H1 (cell line): ENCODE data around the gene INPP4B. TPM values are rescaled to one million over a fixed set of nuclear protein-coding genes. Genes with fewer than 3 reads are reported as not detected.

Experiments used
- CTCF ChIA-PET: fragments of 300-600 bp; sonication (Branson Sonifier 250); formaldehyde crosslinking; loops from one replicate; lab custom pipeline; 2021; ENCODE audit not compliant: partially characterized antibody; lab: Charles Lee
- POLR2A ChIA-PET: fragments of 300-600 bp; sonication (Branson Sonifier 250); formaldehyde crosslinking; loops from one replicate; lab custom pipeline; 2021; ENCODE audit warnings: inconsistent platforms; ENCODE audit not compliant: partially characterized antibody; lab: Charles Lee
- DNase-seq, 2 experiments: peaks; one replicate each; pipeline versions ENCODE4 v3.0.0 to v3.0.0-alpha.2; 2010 to 2022; ENCODE audit warnings: low spot score in 2 of 2, low read depth in 1 of 2, mixed read lengths in 1 of 2
- FAIRE-seq: peaks from 2 replicates; lab custom pipeline; 2011; peaks lifted over from hg19 to GRCh38; lab: Jason Lieb, UNC
- H2AFZ ChIP-seq: 2 replicates; pipeline ENCODE4 v1.8.1; 2012; ENCODE audit warnings: low read length, inconsistent platforms
- H2AK5ac ChIP-seq: 2 replicates; pipeline ENCODE4 v1.6.1; 2013; ENCODE audit warnings: low read depth, low read length
- H2BK120ac ChIP-seq: replicated peaks from 2 replicates; pipeline ENCODE3; 2013; ENCODE audit warnings: low read depth, low read length, inconsistent platforms
- H2BK12ac ChIP-seq: 2 replicates; pipeline ENCODE4 v1.6.1; 2013; ENCODE audit warnings: low read depth, low read length
- H2BK15ac ChIP-seq: 2 replicates; pipeline ENCODE4 v1.6.1; 2013; ENCODE audit warnings: low read length
- H2BK20ac ChIP-seq: 2 replicates; pipeline ENCODE4 v1.6.1; 2013; ENCODE audit warnings: low read length
- H2BK5ac ChIP-seq: 2 replicates; pipeline ENCODE4 v1.6.1; 2013; ENCODE audit warnings: low read depth, low read length
- H3K14ac ChIP-seq: 2 replicates; pipeline ENCODE4 v1.6.1; 2013; ENCODE audit warnings: inconsistent platforms; ENCODE audit not compliant: insufficient read length
- H3K18ac ChIP-seq: 2 replicates; pipeline ENCODE4 v1.6.1; 2013; ENCODE audit warnings: low read length; ENCODE audit errors: extremely low read depth
- H3K23ac ChIP-seq: 2 replicates; pipeline ENCODE4 v1.6.1; 2013; ENCODE audit warnings: inconsistent platforms; ENCODE audit not compliant: insufficient read length
- H3K23me2 ChIP-seq: 2 replicates; pipeline ENCODE4 v1.6.1; 2013; ENCODE audit warnings: low read depth, low read length
- H3K27ac ChIP-seq: 2 replicates; pipeline ENCODE4 v1.6.1; 2011; ENCODE audit warnings: low read depth, low read length, inconsistent platforms
- H3K27me3 ChIP-seq, 4 experiments: replicated peaks in 1 of 4; 1 replicate in 1 of 4; 2 replicates in 3 of 4; pipeline versions ENCODE4 v1.6.1 to v1.8.1; 2011 to 2013; ENCODE audit warnings: low read length in 3 of 4, mild to moderate bottlenecking in 3 of 4, inconsistent platforms in 2 of 4, mixed read lengths in 2 of 4, moderate library complexity in 1 of 4; ENCODE audit not compliant: control insufficient read depth in 3 of 4, insufficient read depth in 3 of 4; ENCODE audit errors: extremely low read depth in 1 of 4
- H3K36me3 ChIP-seq, 4 experiments: 2 replicates each; pipeline versions ENCODE4 v1.6.1 to v1.8.1; 2011 to 2013; ENCODE audit warnings: mild to moderate bottlenecking in 4 of 4, low read length in 3 of 4, moderate library complexity in 2 of 4, control low read depth in 1 of 4, inconsistent platforms in 1 of 4; ENCODE audit not compliant: insufficient read depth in 4 of 4, control insufficient read depth in 2 of 4
- H3K4ac ChIP-seq: replicated peaks from 2 replicates; pipeline ENCODE3; 2013; ENCODE audit warnings: low read length, low read depth, mixed read lengths, inconsistent platforms; ENCODE audit not compliant: insufficient read length
- H3K4me1 ChIP-seq, 4 experiments: replicated peaks in 1 of 4; 1 replicate in 1 of 4; 2 replicates in 3 of 4; pipeline versions ENCODE4 v1.6.1 to v1.8.1; 2011 to 2013; ENCODE audit warnings: low read length in 3 of 4, inconsistent platforms in 2 of 4, mixed read lengths in 1 of 4; ENCODE audit not compliant: insufficient read depth in 4 of 4, control insufficient read depth in 3 of 4
- H3K4me2 ChIP-seq, 2 experiments: 2 replicates each; pipeline versions ENCODE4 v1.6.1 to v1.8.1; 2011 to 2013; ENCODE audit warnings: low read depth in 2 of 2, low read length in 2 of 2, control low read depth in 1 of 2, inconsistent platforms in 1 of 2, mild to moderate bottlenecking in 1 of 2; ENCODE audit not compliant: insufficient read depth in 1 of 2
- H3K4me3 ChIP-seq, 4 experiments: fragments of 200-600, 300-600 bp in 1 of 4; sonication (generic), shearing (Covaris generic), sonication (Bioruptor Twin) in 1 of 4; 2 replicates each; pipeline versions ENCODE4 v1.5.1 to v1.8.1; 2011 to 2016; ENCODE audit warnings: low read length in 4 of 4, low read depth in 3 of 4, control low read depth in 2 of 4, inconsistent platforms in 2 of 4, mild to moderate bottlenecking in 2 of 4, mixed read lengths in 1 of 4, moderate library complexity in 1 of 4; ENCODE audit not compliant: insufficient read depth in 2 of 4; ENCODE audit errors: extremely low read depth in 1 of 4
- H3K56ac ChIP-seq: replicated peaks from 2 replicates; pipeline ENCODE3; 2013; ENCODE audit warnings: low read depth, mild to moderate bottlenecking, mixed read lengths, low read length, inconsistent platforms; ENCODE audit not compliant: insufficient read length
- H3K79me1 ChIP-seq: 2 replicates; pipeline ENCODE4 v1.6.1; 2013; ENCODE audit warnings: low read depth, low read length, control low read depth
- H3K79me2 ChIP-seq, 2 experiments: 2 replicates each; pipeline versions ENCODE4 v1.6.1 to v1.8.1; 2012 to 2013; ENCODE audit warnings: low read length in 2 of 2, mild to moderate bottlenecking in 2 of 2, inconsistent platforms in 1 of 2; ENCODE audit not compliant: insufficient read depth in 2 of 2, control insufficient read depth in 1 of 2
- H3K9ac ChIP-seq, 4 experiments: replicated peaks in 1 of 4; 1 replicate in 1 of 4; 2 replicates in 3 of 4; pipeline versions ENCODE4 v1.6.1 to v1.8.1; 2011 to 2013; ENCODE audit warnings: low read depth in 3 of 4, low read length in 3 of 4, control low read depth in 2 of 4, mild to moderate bottlenecking in 2 of 4, moderate library complexity in 2 of 4, inconsistent platforms in 1 of 4; ENCODE audit errors: extremely low read depth in 1 of 4
- H3K9me3 ChIP-seq, 2 experiments: 2 replicates each; pipeline versions ENCODE4 v1.6.1 to v1.8.1; 2012 to 2013; ENCODE audit warnings: mild to moderate bottlenecking in 2 of 2, moderate library complexity in 2 of 2, control low read depth in 1 of 2, inconsistent platforms in 1 of 2, low read depth in 1 of 2, low read length in 1 of 2, mixed read lengths in 1 of 2; ENCODE audit not compliant: insufficient read depth in 2 of 2
- H4K20me1 ChIP-seq, 2 experiments: replicated peaks in 1 of 2; 2 replicates each; pipeline versions ENCODE3 to v1.8.1; 2011 to 2013; ENCODE audit warnings: inconsistent platforms in 2 of 2, low read length in 2 of 2, mild to moderate bottlenecking in 1 of 2; ENCODE audit not compliant: insufficient read depth in 2 of 2, control insufficient read depth in 1 of 2
- H4K5ac ChIP-seq: 2 replicates; pipeline ENCODE4 v1.6.1; 2013; ENCODE audit warnings: low read length, low read depth, mixed read lengths, inconsistent platforms; ENCODE audit not compliant: insufficient read length
- H4K8ac ChIP-seq: 2 replicates; pipeline ENCODE4 v1.8.0; 2013; ENCODE audit warnings: mild to moderate bottlenecking, moderate library complexity, low read length, inconsistent platforms; ENCODE audit not compliant: insufficient read depth; ENCODE audit errors: extremely low read depth
- H4K91ac ChIP-seq: replicated peaks from 2 replicates; pipeline ENCODE3; 2013; ENCODE audit warnings: low read length, mixed read lengths, inconsistent platforms; ENCODE audit not compliant: insufficient read length
- ASH2L ChIP-seq: fragments of 200-600, 300-600 bp; sonication (generic); IDR thresholded peaks from one replicate; pipeline ENCODE4 v1.7.1; 2017; ENCODE audit warnings: low read length
- BRCA1 ChIP-seq: IDR thresholded peaks from 2 replicates; pipeline ENCODE4 v1.6.1; 2012; ENCODE audit warnings: low read depth, low read length, improper control_type of control experiment
- CHD2 ChIP-seq: IDR thresholded peaks from 2 replicates; pipeline ENCODE4 v1.6.1; 2012; ENCODE audit warnings: low read length, improper control_type of control experiment
- CTCF ChIP-seq, 3 experiments: IDR thresholded peaks; 1 replicate in 2 of 3; 2 replicates in 1 of 3; pipeline versions ENCODE4 v1.5.1 to v1.6.1; 2011; ENCODE audit warnings: low read length in 3 of 3, mild to moderate bottlenecking in 3 of 3, inconsistent platforms in 2 of 3, low read depth in 1 of 3, moderate library complexity in 1 of 3; ENCODE audit not compliant: insufficient read depth in 1 of 3; ENCODE audit errors: control extremely low read depth in 1 of 3
- EP300 ChIP-seq, 2 experiments: IDR thresholded peaks; 1 replicate in 1 of 2; 2 replicates in 1 of 2; pipeline ENCODE4 v1.6.1; 2011 to 2012; ENCODE audit warnings: low read depth in 2 of 2, low read length in 2 of 2, mild to moderate bottlenecking in 2 of 2, borderline replicate concordance in 1 of 2, inconsistent platforms in 1 of 2, moderate library complexity in 1 of 2
- HDAC6 ChIP-seq: IDR thresholded peaks from one replicate; pipeline ENCODE4 v1.7.1; 2012; ENCODE audit warnings: low read depth, mild to moderate bottlenecking, inconsistent platforms, low read length, moderate library complexity
- POLR2AphosphoS5 ChIP-seq: IDR thresholded peaks from 2 replicates; pipeline ENCODE4 v1.6.1; 2011; ENCODE audit warnings: low read depth, low read length
- SAP30 ChIP-seq: fragments of 300-600 bp; sonication (generic); IDR thresholded peaks from 2 replicates; pipeline ENCODE4 v1.7.1; 2012; ENCODE audit warnings: low read length, moderate library complexity, mild to moderate bottlenecking, inconsistent platforms; ENCODE audit not compliant: insufficient read depth, insufficient replicate concordance
- SIX5 ChIP-seq: IDR thresholded peaks from 2 replicates; pipeline ENCODE4 v1.6.1; 2011; ENCODE audit warnings: mild to moderate bottlenecking, low read depth, low read length
- TEAD4 ChIP-seq: IDR thresholded peaks from 2 replicates; pipeline ENCODE4 v1.6.1; 2012; ENCODE audit warnings: low read depth, low read length, inconsistent platforms, mixed read lengths
- USF2 ChIP-seq: IDR thresholded peaks from 2 replicates; pipeline ENCODE4 v1.6.1; 2011; ENCODE audit warnings: low read length, improper control_type of control experiment
- polyA plus RNA-seq, 7 experiments: library from polyadenylated mRNA; depleted of rRNA in 3 of 7; stranded (reverse) in 5 of 7; unstranded in 2 of 7; fragments of >200 nt in 5 of 7; fragments of 200-250 nt in 2 of 7; gene quantifications; 1 replicate in 5 of 7; 2 replicates in 1 of 7; 4 replicates in 1 of 7; pipeline versions ENCODE4 v1.2.1 to v1.2.3, GENCODE V29; 2011 to 2013; ENCODE audit warnings: missing spikeins in 2 of 7, mixed read lengths in 2 of 7
- total RNA-seq: library from RNA; stranded (reverse); fragmentation: NEBNext Ultra II Directional; extraction: Animal tissue kit (Norgen Biotek cat#: 25700); gene quantifications from 2 replicates; pipeline ENCODE4 v1.2.1, GENCODE V29; 2021
- TF ChIP-seq, protein P1 (sequence below): IDR thresholded peaks from 2 replicates; pipeline ENCODE4 v1.6.1; 2011; ENCODE audit warnings: low read depth, mild to moderate bottlenecking, low read length; ENCODE audit not compliant: insufficient read depth

Gene INPP4B
- total and polyA plus RNA-seq, 2 of the 8 experiments (the other 6 are each of a cell fraction or from before 2014, with no cell fraction given), result 0.11 to 0.54 TPM

- no peak overlapping the region for H3K4me3 ChIP-seq
- no peak overlapping the region for H3K4me2 ChIP-seq
- no peak overlapping the region for H3K56ac ChIP-seq
- no peaks in the 10 kb centered on the region for H3K23me2 ChIP-seq
- no peak overlapping the region for H2AFZ ChIP-seq
- no peak overlapping the region for H3K27ac ChIP-seq
- H3K14ac ChIP-seq, result no peak overlapping the region
- no peak overlapping the region for H3K9ac ChIP-seq
- H2BK12ac ChIP-seq, result no peak overlapping the region
- no peak overlapping the region for H3K23ac ChIP-seq
- H4K20me1 ChIP-seq, result no peaks in the 10 kb centered on the region
- ChIA-PET CTCF (no interaction called here), POLR2A (no interaction called here)
- no peak for FAIRE-seq
- no peak overlapping the region for H3K18ac ChIP-seq
- no peaks in the 10 kb centered on the region for H3K9me3 ChIP-seq
- no peak overlapping the region for H2BK120ac ChIP-seq
- H3K4me1 ChIP-seq, result no peaks in the 10 kb centered on the region
- no peak overlapping the region for H4K91ac ChIP-seq
- H2BK15ac ChIP-seq, result no peak overlapping the region
- no peak overlapping the region for H3K4ac ChIP-seq
- DNase-seq, result no peak
- no peaks in the 10 kb centered on the region for H3K27me3 ChIP-seq
- no peak overlapping the region for H2BK5ac ChIP-seq
- no peak overlapping the region for H4K8ac ChIP-seq
- no peaks in the 10 kb centered on the region for H3K79me2 ChIP-seq
- H4K5ac ChIP-seq, result no peak overlapping the region
- H3K79me1 ChIP-seq, result no peaks in the 10 kb centered on the region
- no peak overlapping the region for H2AK5ac ChIP-seq
- H2BK20ac ChIP-seq, result no peak overlapping the region
- no peaks in the 10 kb centered on the region for H3K36me3 ChIP-seq
- TF ChIP-seq, protein P1, sequence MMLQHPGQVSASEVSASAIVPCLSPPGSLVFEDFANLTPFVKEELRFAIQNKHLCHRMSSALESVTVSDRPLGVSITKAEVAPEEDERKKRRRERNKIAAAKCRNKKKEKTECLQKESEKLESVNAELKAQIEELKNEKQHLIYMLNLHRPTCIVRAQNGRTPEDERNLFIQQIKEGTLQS, result no peak
- TF ChIP-seq BRCA1 (no peak), SAP30 (no peak), SIX5 (no peak), HDAC6 (no peak), ASH2L (no peak), CTCF (IDR thresholded peaks at IDR 0.05; ENCODE audit: control extremely low read depth in 1 of 3, insufficient read depth in 1 of 3, low read depth in 1 of 3, low read length in 3 of 3) (no peak), CHD2 (no peak), USF2 (no peak), EP300 (IDR thresholded peaks at IDR 0.05; ENCODE audit: borderline replicate concordance in 1 of 2, low read depth in 2 of 2, low read length in 2 of 2) (no peak), TEAD4 (no peak), POLR2AphosphoS5 (no peak)
These were observed 34.0 kb downstream of the INPP4B start for GRCh38 chr4:142812091-142812490.
